Measurements from ENCODE around the gene NME1. TPM values are rescaled to one million over a fixed set of nuclear protein-coding genes. Genes with fewer than 3 reads are reported as not detected.

The NME1 gene
- total RNA-seq, 1 experiment from 2014 or later = 220 TPM

DNA sequence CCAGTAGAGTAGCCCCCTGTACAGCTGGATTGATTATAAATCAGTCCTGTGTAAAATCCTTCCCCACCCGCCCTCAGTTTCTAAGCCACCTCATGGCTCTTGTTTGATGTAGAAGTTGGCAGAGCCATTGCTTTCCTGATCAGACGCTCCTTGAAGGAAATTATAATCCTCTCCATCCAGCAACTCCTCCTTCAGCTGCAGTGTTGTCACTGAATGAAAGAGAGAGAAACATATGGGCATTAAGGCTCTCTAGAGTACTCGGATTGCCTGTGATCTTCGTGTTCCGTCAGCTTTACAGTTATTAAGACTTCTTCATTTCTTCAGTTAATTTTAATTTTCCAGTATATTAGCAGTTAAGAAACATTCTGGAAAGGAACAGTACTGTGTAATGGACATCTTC is 27.1 kb downstream of the NME1 start:
- no peak overlapping the region for H3K14ac ChIP-seq (ENCODE audit: insufficient read depth, low read length)
- H3K79me2 ChIP-seq (ENCODE audit: insufficient read depth, low read length) = no peaks in the 10 kb centered on the region
- no peak overlapping the region for H4K91ac ChIP-seq (ENCODE audit: insufficient read length, low read depth, low read length)
- no peak overlapping the region for H2BK5ac ChIP-seq (ENCODE audit: insufficient read length, low read length)
- Mint-ChIP-seq H3K4me3 (no peak overlapping the region), H3K4me1 (no peaks in the 10 kb centered on the region), H3K36me3 (ENCODE audit: insufficient read depth in 1 of 3, low read depth in 3 of 3) (peaks cover 16 to 62% (median 45%) of the 10 kb centered on the region in 3 experiments; a peak in 6 of 7 replicates), H3K27me3 (ENCODE audit: low read depth) (no peaks in the 10 kb centered on the region), H3K27ac (no peak overlapping the region), H3K9me3 (no peaks in the 10 kb centered on the region)
- no peak overlapping the region for H3K4me2 ChIP-seq (ENCODE audit: insufficient read depth, insufficient read length, low read length)
- no peak overlapping the region for H2AFZ ChIP-seq (ENCODE audit: low read length)
- no peak overlapping the region for H3K18ac ChIP-seq (ENCODE audit: insufficient read length, low read depth, low read length)
- H3K23ac ChIP-seq (ENCODE audit: insufficient read length, low read depth, low read length) = no peak overlapping the region
- H2BK15ac ChIP-seq (ENCODE audit: low read depth, low read length) = no peak overlapping the region
- no peak overlapping the region for H2BK120ac ChIP-seq (ENCODE audit: low read depth, low read length, poor library complexity, severe bottlenecking)
- H3K4me1 ChIP-seq (ENCODE audit: insufficient read depth, low read length) = no peaks in the 10 kb centered on the region
- no peak overlapping the region for H3K9ac ChIP-seq (ENCODE audit: extremely low read depth, insufficient read length, low read length)
- H3K4ac ChIP-seq (ENCODE audit: low read depth, low read length) = no peak overlapping the region
- H3K9me3 ChIP-seq (ENCODE audit: control insufficient read depth, low read depth, low read length) = no peaks in the 10 kb centered on the region
- no peaks in the 10 kb centered on the region for H3K23me2 ChIP-seq (ENCODE audit: insufficient read length, low read depth, low read length, poor library complexity, severe bottlenecking)
- no peaks in the 10 kb centered on the region for H4K20me1 ChIP-seq (ENCODE audit: control insufficient read depth, insufficient read depth, insufficient read length)
- H3K27ac ChIP-seq (ENCODE audit: insufficient read length, low read depth, low read length) = no peak overlapping the region
- no peak overlapping the region for H2BK12ac ChIP-seq (ENCODE audit: insufficient read length, low read depth, low read length)
- no peak overlapping the region for H3T11ph ChIP-seq (ENCODE audit: low read length)
- no peak overlapping the region for H4K5ac ChIP-seq (ENCODE audit: insufficient read length, low read depth, low read length)
- DNase-seq = no peak
- TF ChIP-seq, protein P1, sequence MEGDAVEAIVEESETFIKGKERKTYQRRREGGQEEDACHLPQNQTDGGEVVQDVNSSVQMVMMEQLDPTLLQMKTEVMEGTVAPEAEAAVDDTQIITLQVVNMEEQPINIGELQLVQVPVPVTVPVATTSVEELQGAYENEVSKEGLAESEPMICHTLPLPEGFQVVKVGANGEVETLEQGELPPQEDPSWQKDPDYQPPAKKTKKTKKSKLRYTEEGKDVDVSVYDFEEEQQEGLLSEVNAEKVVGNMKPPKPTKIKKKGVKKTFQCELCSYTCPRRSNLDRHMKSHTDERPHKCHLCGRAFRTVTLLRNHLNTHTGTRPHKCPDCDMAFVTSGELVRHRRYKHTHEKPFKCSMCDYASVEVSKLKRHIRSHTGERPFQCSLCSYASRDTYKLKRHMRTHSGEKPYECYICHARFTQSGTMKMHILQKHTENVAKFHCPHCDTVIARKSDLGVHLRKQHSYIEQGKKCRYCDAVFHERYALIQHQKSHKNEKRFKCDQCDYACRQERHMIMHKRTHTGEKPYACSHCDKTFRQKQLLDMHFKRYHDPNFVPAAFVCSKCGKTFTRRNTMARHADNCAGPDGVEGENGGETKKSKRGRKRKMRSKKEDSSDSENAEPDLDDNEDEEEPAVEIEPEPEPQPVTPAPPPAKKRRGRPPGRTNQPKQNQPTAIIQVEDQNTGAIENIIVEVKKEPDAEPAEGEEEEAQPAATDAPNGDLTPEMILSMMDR (conservative IDR thresholded peaks at IDR 0.05) = no peak
- no CpG with 5 or more reads among the region's 5 CpGs for WGBS (ENCODE audit: extremely low coverage, insufficient read length, low lambda C conversion rate)
- H2BK20ac ChIP-seq (ENCODE audit: low read depth, low read length, poor library complexity, severe bottlenecking) = no peak overlapping the region
- H4K8ac ChIP-seq (replicated peaks; ENCODE audit: insufficient read length, low read depth, low read length) = no peak overlapping the region
- H3K27me3 ChIP-seq (ENCODE audit: insufficient read depth, low read length) = no peaks in the 10 kb centered on the region
- no peak overlapping the region for H3K56ac ChIP-seq (ENCODE audit: insufficient read length, low read depth, low read length)
- H3K79me1 ChIP-seq (ENCODE audit: insufficient read depth, low read depth, low read length, poor library complexity, severe bottlenecking) = no peaks in the 10 kb centered on the region
- no peak overlapping the region for H2AK5ac ChIP-seq (ENCODE audit: insufficient read length, low read length)

Data from H9 (cell line).